K562 (cell line): ENCODE measurements around the gene SLC25A1. TPM values are rescaled to one million over a fixed set of nuclear protein-coding genes. Genes with fewer than 3 reads are reported as not detected.

ENCODE experiments used
- ETV1 ChIP-seq: fragments of 450-650 bp; conservative IDR thresholded peaks from 2 replicates; pipeline ENCODE4 v1.6.1; 2016; ENCODE audit warnings: missing genetic modification characterization, control low read depth, low read depth, missing compliant biosample characterization
- MTA2 ChIP-seq: fragments of 450-650 bp; IDR thresholded peaks from 2 replicates; pipeline ENCODE4 v1.6.1; 2016; ENCODE audit warnings: low read depth
- PHB2 ChIP-seq: fragments of 450-650 bp; IDR thresholded peaks from 2 replicates; pipeline ENCODE4 v1.6.1; 2017; ENCODE audit warnings: low read depth
- RAD51 ChIP-seq: fragments of 450-650 bp; IDR thresholded peaks from 2 replicates; pipeline ENCODE4 v1.7.1; 2016; ENCODE audit warnings: low read depth, mild to moderate bottlenecking, borderline replicate concordance
- RFX7 ChIP-seq: fragments of 250-450 bp; sonication (Bioruptor Pico); IDR thresholded peaks from 2 replicates; pipeline ENCODE4 v1.5.1; 2021; ENCODE audit warnings: mild to moderate bottlenecking
- TEAD1 ChIP-seq, 2 experiments: fragments of 450-650 bp in 1 of 2; sonication (generic) in 1 of 2; formaldehyde crosslinking; IDR thresholded peaks; 2 replicates each; pipeline versions ENCODE4 v1.4.0 to v1.8.0; 2020 to 2022; ENCODE audit warnings: mild to moderate bottlenecking in 2 of 2, missing genetic modification reagents in 1 of 2
- polyA plus RNA-seq, 8 experiments: library from polyadenylated mRNA; depleted of rRNA in 4 of 8; stranded (reverse) in 5 of 8; unstranded in 3 of 8; fragments of >200 nt; fragmentation: Nextera tagmentation in 2 of 8; fragmentation: Illumina TruSeq in 1 of 8; extraction: Ambion mirVana in 2 of 8; extraction: Trizol in 1 of 8; gene quantifications; 2 replicates each; pipeline versions ENCODE4 v1.2.1 to v1.2.3, GENCODE V29; 2011 to 2014; ENCODE audit warnings: inconsistent platforms in 1 of 8, missing spikeins in 1 of 8
- total RNA-seq, 7 experiments: library from RNA; depleted of rRNA in 6 of 7; stranded (reverse); fragments of >200 nt in 6 of 7; fragmentation: Illumina TruSeq in 2 of 7; extraction: Trizol in 2 of 7; gene quantifications; 2 replicates each; pipeline versions ENCODE4 v1.2.1 to v1.2.3, GENCODE V29; 2011 to 2021; ENCODE audit warnings: low replicate concordance in 1 of 7
- TF ChIP-seq, protein P1 (sequence below), 2 experiments: fragments of 450-650 bp in 1 of 2; sonication (generic) in 1 of 2; formaldehyde crosslinking in 1 of 2; IDR thresholded peaks; 2 replicates each; pipeline versions ENCODE4 v1.7.1 to v1.9.0; 2016 to 2022; ENCODE audit warnings: inconsistent platforms in 1 of 2, mild to moderate bottlenecking in 1 of 2, missing genetic modification reagents in 1 of 2
- TF ChIP-seq, protein P2 (sequence below): fragments of 450-650 bp; IDR thresholded peaks from 2 replicates; pipeline ENCODE4 v1.6.1; 2018; ENCODE audit warnings: mild to moderate bottlenecking, low read depth; ENCODE audit not compliant: partially characterized antibody
- TF ChIP-seq, protein P3 (sequence below): fragments of 250-450 bp; sonication (Bioruptor Pico); IDR thresholded peaks from 2 replicates; pipeline ENCODE4 v1.4.0; 2020; ENCODE audit warnings: borderline replicate concordance
- TF ChIP-seq, protein P4 (sequence below), 2 experiments: IDR thresholded peaks; 2 replicates each; pipeline ENCODE4 v1.6.1; 2011; ENCODE audit warnings: borderline replicate concordance in 1 of 2, control low read depth in 1 of 2, low read depth in 1 of 2, low read length in 1 of 2, mild to moderate bottlenecking in 1 of 2, mixed read lengths in 1 of 2, moderate library complexity in 1 of 2; ENCODE audit not compliant: insufficient read depth in 1 of 2, insufficient read length in 1 of 2, poor library complexity in 1 of 2, severe bottlenecking in 1 of 2; ENCODE audit errors: extremely low read depth in 1 of 2
- TF ChIP-seq, protein P5 (sequence below), 2 experiments: fragments of 450-650 bp in 1 of 2; sonication (generic) in 1 of 2; formaldehyde crosslinking; conservative IDR thresholded peaks; 2 replicates each; pipeline versions ENCODE4 v1.4.0 to v1.8.1; 2020 to 2022; ENCODE audit warnings: mild to moderate bottlenecking in 1 of 2, missing genetic modification reagents in 1 of 2

Gene SLC25A1
- total and polyA plus RNA-seq, 9 of the 15 experiments (the other 6 are each of a cell fraction or from before 2014, with no cell fraction given) = 11.0 to 408 (median 110) TPM

DNA sequence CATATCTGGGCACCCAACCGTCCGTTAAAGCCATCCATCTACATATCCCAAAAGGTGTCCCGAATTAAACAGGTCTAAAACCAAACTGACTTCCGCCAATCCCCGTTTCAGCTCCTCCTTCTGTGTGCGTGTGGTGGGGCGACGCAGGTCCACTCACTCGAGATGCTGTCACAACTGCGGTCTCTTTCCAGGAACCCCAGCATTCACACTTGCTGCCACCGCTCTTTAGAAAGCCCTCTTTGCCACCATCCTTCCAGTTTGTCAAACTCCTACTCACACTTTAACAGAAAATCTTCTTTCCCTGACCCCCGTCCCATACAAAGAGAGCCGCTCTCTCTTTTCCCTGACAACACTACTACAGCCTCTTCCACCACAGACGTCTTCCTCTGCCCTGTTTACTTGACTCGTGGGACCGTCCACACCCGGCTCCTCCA, 34.6 kb downstream of the SLC25A1 start (continued):
- TF ChIP-seq, protein P1, sequence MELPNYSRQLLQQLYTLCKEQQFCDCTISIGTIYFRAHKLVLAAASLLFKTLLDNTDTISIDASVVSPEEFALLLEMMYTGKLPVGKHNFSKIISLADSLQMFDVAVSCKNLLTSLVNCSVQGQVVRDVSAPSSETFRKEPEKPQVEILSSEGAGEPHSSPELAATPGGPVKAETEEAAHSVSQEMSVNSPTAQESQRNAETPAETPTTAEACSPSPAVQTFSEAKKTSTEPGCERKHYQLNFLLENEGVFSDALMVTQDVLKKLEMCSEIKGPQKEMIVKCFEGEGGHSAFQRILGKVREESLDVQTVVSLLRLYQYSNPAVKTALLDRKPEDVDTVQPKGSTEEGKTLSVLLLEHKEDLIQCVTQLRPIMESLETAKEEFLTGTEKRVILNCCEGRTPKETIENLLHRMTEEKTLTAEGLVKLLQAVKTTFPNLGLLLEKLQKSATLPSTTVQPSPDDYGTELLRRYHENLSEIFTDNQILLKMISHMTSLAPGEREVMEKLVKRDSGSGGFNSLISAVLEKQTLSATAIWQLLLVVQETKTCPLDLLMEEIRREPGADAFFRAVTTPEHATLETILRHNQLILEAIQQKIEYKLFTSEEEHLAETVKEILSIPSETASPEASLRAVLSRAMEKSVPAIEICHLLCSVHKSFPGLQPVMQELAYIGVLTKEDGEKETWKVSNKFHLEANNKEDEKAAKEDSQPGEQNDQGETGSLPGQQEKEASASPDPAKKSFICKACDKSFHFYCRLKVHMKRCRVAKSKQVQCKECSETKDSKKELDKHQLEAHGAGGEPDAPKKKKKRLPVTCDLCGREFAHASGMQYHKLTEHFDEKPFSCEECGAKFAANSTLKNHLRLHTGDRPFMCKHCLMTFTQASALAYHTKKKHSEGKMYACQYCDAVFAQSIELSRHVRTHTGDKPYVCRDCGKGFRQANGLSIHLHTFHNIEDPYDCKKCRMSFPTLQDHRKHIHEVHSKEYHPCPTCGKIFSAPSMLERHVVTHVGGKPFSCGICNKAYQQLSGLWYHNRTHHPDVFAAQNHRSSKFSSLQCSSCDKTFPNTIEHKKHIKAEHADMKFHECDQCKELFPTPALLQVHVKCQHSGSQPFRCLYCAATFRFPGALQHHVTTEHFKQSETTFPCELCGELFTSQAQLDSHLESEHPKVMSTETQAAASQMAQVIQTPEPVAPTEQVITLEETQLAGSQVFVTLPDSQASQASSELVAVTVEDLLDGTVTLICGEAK (IDR thresholded peaks at IDR 0.05) = no peak; the same call in 1 of the 2 replicates
- TF ChIP-seq, protein P1 (CRISPR knock-in tag; IDR thresholded peaks at IDR 0.05) = 0 out of 2 replicates have a peak, but pooled peaks have one; percentile 19
- no peak for TF ChIP-seq TEAD1 (CRISPR knock-in tag; IDR thresholded peaks at IDR 0.05)
- TF ChIP-seq, protein P2, sequence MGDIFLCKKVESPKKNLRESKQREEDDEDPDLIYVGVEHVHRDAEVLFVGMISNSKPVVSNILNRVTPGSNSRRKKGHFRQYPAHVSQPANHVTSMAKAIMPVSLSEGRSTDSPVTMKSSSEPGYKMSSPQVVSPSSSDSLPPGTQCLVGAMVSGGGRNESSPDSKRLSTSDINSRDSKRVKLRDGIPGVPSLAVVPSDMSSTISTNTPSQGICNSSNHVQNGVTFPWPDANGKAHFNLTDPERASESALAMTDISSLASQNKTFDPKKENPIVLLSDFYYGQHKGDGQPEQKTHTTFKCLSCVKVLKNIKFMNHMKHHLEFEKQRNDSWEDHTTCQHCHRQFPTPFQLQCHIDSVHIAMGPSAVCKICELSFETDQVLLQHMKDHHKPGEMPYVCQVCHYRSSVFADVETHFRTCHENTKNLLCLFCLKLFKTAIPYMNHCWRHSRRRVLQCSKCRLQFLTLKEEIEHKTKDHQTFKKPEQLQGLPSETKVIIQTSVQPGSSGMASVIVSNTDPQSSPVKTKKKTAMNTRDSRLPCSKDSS = peak; percentile 42
- 0 out of 2 replicates have a peak, but pooled peaks have one; percentile 8 for TF ChIP-seq ETV1 (tag)
- TF ChIP-seq, protein P3, sequence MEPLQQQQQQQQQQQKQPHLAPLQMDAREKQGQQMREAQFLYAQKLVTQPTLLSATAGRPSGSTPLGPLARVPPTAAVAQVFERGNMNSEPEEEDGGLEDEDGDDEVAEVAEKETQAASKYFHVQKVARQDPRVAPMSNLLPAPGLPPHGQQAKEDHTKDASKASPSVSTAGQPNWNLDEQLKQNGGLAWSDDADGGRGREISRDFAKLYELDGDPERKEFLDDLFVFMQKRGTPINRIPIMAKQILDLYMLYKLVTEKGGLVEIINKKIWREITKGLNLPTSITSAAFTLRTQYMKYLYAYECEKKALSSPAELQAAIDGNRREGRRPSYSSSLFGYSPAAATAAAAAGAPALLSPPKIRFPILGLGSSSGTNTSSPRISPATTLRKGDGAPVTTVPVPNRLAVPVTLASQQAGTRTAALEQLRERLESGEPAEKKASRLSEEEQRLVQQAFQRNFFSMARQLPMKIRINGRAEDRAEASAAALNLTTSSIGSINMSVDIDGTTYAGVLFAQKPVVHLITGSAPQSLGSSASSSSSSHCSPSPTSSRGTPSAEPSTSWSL = no peak
- peak; percentile 19; the same call in 1 of the 2 replicates for TF ChIP-seq PHB2
- TF ChIP-seq, protein P4, sequence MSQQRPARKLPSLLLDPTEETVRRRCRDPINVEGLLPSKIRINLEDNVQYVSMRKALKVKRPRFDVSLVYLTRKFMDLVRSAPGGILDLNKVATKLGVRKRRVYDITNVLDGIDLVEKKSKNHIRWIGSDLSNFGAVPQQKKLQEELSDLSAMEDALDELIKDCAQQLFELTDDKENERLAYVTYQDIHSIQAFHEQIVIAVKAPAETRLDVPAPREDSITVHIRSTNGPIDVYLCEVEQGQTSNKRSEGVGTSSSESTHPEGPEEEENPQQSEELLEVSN (IDR thresholded peaks at IDR 0.05; ENCODE audit: borderline replicate concordance in 1 of 2, extremely low read depth in 1 of 2, insufficient read depth in 1 of 2, insufficient read length in 1 of 2, low read depth in 1 of 2, low read length in 1 of 2, poor library complexity in 1 of 2, severe bottlenecking in 1 of 2) = peak in 1 of 2 experiments; percentile 4
- no peak for TF ChIP-seq RFX7 (CRISPR knock-in tag)
- no peak; the same call in 1 of the 2 replicates for TF ChIP-seq RAD51
- TF ChIP-seq, protein P5, sequence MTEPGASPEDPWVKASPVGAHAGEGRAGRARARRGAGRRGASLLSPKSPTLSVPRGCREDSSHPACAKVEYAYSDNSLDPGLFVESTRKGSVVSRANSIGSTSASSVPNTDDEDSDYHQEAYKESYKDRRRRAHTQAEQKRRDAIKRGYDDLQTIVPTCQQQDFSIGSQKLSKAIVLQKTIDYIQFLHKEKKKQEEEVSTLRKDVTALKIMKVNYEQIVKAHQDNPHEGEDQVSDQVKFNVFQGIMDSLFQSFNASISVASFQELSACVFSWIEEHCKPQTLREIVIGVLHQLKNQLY (CRISPR knock-in tag; conservative IDR thresholded peaks at IDR 0.05) = 0 out of 4 replicates have a peak, but pooled peaks of 1 of the 2 experiments have one; percentile 38
- peak; percentile 12; the same call in 1 of the 2 replicates for TF ChIP-seq MTA2
